GM21717 (cell line): Measurements from ENCODE around the gene SERPINB3.
"Not testable (repeated sequence)": the region's sequence is repeated elsewhere in the genome, so short reads cannot be mapped to it uniquely, and the experiment has no call there.

Experiments
- ATAC-seq: cut with Tn5 transposase; IDR thresholded peaks from one replicate; pipeline ENCODE4 v1.9.1; 2021; ENCODE audit warnings: mild to moderate bottlenecking, moderate library complexity; ENCODE audit not compliant: unreplicated experiment

SERPINB3 gene

DNA sequence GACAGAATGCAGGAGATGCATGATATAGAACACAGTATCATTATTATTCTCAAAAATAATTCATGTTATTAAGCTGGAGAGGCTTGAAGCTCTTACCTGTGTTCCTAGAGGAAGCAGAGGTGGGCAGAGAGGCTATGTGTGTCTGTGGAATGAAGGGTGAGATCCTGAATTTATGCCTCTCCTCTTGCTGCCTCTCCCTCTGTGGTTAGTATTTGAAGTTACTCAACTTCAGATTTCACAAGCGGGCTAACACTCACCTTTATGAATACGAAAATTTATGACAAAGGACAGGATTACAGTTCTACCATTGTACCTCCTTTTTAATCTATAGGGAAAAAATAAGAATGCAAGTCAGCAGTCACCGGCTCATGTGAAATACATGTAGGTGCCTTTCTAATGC lies at the start of gene SERPINB3:
TSS of gene SERPINB3 (minus strand) at position 144 of the 400 bp plus-strand sequence. CDS start 677 bp downstream, outside the sequence.
- ATAC-seq = not testable (repeated sequence)

DNA sequence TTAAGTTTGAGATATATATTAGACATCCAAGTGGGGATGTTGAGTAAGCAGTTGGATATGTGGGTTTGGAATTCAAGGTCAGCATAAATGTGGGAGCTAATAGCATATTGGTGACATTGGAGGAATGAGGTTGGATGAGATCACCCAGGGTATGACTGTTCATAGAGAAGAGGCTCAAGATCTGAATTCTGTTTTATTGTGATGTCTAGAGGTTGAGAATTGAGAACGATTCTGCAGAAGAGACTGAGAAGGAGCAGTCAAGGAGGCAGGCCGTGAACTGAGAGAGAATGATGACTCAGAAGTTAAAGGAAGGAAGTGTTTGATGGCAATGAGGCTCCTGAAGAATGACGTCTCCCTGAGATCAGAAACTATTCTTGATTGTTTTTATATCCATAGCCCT lies 47.0 kb upstream of the SERPINB3 start:
- ATAC-seq = no peak

DNA sequence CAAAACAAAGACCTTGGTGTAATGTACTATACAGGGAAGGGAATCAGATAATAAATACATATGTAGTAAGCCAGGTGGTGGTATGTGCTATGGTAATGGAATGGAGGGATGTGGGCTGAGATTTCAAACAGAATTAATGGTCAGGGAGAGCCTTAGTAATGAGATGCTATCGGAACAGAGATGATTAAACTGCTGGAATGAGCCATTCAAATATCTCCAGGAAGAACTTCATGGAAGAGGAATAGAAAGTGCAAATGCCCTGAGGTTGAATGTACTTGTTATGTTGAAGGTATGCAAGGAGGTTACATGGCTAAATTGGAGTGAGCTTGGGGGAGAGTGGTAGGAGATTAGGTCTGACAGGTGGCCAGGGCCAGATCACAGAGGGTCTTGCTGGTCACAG lies 46.1 kb upstream of the SERPINB3 start:
- ATAC-seq = no peak

DNA sequence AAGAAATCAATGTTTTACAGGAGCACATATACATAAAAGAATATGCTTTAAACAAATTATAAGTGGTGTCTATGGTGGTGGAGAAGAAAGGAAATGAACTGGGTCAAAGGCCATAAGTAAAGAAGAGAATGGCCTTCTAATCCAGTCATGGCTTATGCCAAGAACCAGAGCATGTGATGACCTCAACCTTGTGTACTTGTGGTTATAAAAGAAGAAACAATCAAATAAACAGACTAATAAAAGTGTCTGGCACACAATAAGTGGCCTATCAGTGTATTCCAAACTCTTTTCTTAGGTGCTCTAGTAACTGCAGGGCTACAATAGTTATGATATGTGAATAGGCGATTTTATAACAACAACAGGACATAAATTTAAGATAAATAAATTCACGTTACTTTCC lies 43.7 kb upstream of the SERPINB3 start:
- no peak for ATAC-seq

DNA sequence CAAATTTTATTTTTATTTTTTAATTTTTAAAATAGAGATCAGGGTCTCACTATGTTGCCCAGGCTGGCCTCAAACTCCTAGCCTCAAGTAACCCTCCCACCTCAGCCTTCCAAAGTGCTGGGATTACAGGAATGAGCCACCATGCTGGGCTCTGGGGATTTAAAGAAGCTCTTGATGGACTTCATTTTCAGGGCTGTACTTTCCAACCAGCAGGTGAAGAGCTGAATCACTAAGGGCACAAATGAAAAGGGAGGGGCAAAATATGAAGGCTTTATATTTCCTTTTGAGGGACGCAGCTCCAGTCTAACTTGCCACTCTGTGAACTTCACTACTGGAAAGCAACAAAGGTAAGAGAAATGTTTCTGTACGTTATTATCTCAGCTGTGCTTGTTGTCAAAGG lies 41.0 kb upstream of the SERPINB3 start, which contains the start of gene SERPINB11:
TSS of gene SERPINB11 (plus strand) at position 301 of the 400 bp plus-strand sequence. CDS start 7,234 bp downstream, outside the sequence.
- ATAC-seq = no peak

DNA sequence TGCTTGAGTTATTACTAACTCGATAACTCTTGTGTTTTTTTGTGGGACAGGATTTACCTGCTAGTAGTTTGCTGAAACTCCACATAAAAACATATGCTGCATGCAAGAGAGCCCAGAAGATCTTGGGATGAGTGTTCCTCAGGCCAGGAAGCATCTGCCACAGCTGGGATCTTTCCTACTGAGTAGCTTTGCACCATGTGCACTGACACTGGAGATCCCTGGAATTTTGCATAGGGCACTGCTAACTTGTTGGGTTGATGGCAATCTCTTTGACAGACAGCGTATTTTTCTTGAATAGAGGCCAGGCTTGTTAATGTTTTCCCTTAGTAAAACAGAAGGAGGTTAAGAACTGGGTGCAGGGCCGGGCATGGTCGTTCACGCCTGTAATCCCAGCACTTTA lies 40.3 kb upstream of the SERPINB3 start:
- ATAC-seq = no peak

DNA sequence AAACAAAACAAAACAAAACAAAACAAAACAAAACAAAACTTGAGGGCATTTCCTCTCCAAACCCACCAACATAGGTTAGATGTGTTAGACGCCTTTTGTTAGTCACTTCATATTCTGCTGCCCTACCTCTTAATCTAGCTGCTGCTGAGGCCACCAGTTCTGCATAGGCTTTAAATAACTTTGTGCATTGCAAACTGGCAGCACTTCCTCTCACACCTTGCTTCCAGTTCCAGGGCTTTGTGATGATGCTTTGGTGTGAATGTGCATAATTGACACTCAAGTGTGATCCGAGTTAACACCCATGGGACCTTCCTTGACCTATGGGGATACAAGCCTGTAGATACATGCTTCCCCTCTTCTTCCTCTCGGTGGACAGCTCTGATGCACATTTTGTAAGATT lies 38.8 kb upstream of the SERPINB3 start:
- ATAC-seq = no peak

DNA sequence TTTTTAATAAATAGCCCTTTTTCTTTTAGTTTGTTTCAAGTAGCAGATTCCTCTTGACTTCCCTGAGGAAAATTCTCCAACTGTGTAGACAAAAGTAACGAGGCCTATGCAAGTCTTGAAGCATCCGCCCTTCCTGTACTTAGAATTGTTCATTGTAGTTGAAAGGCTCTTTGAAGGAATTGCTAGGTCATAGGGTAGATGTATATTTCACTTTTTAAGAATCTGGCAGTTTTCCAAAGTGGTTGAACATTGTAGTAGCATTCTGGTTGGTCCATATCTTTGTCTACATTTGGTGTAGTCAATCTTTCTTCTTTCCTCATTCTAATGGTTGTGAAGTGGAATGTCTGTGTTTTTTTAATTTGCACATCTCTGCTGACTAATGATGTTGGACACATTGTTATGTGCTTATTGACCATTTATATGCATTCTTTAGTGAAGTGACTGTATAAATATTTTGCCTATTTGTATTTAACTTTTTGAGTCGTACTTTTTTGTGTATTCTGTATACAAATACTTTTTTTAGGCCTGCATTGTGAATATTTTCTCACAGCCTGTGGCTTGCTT lies 35.5 kb upstream of the SERPINB3 start:
- ATAC-seq = no peak

DNA sequence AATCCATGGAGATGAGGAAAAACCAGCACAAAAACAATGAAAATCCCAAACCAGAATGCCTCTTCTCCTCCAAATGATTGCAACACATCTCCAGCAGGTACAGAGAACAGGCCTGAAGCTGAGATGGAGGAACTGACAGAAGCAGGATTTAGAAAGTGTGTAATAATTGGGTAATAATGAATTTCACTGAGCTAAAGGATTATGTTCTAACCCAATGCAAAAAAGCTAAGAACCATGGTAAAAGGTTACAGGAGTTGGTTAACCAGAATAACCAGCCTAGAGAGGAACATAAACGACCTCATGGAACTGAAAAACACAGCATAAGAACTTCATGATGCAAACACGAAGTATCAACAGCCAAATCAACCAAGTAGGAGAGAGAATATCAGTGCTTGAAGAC lies 27.4 kb upstream of the SERPINB3 start:
- ATAC-seq = no peak

DNA sequence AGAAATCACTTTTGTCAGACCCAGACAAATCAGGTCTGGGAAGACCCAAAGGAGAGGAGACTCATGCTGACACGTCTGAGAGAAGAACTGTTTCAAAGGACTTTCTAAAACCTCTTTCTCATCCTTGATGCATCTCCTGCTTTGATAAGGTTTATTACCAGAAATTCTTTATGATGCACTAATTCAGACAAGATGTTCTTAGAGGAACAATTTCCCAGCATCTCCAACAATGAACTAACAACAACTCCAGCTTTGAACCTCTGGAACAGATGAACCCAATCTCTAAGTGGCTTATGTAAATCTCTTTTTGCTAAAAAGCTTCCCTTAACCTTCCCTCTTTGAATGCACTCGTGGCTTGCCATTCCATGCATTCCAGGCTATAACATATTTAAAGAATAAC lies 25.2 kb upstream of the SERPINB3 start:
- ATAC-seq = no peak

DNA sequence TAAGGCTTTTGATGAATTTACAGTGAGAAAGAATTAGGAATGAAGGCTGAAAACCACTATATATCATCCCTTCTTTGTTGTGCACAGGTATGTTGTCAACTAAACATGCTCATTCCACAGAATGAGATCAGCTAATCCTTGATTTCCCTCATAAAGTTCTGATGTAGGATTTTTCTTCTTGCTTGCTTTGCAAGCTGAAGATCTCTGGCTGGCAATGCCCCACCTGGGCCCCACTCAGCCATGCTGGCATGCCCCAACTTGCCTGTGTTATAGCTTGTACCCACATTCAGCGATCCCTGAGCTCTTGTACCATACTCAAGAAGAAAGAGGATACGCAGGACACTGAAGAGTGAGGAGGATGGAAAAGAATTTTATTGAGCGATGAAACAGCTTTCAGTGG lies 23.0 kb upstream of the SERPINB3 start:
- ATAC-seq = no peak

DNA sequence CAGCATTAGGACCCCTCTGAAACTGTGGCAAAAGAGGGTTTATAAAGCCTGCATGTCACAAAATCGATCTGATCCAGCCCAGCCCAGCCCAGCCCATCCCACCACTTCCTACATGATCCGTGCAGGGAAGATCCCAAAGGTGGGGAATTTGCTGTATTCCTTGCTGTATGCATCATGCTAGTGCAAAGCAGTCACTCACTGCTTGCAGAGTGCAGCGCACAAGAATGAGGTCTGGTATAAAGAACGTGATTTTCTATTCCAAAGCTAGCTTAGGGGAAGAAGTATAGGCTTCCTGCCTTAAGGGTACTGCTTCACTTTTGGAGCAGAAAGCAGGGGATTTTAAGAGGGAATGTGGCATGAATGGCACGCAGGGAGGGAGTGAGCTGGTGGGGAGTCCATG lies 22.2 kb upstream of the SERPINB3 start:
- ATAC-seq = no peak

DNA sequence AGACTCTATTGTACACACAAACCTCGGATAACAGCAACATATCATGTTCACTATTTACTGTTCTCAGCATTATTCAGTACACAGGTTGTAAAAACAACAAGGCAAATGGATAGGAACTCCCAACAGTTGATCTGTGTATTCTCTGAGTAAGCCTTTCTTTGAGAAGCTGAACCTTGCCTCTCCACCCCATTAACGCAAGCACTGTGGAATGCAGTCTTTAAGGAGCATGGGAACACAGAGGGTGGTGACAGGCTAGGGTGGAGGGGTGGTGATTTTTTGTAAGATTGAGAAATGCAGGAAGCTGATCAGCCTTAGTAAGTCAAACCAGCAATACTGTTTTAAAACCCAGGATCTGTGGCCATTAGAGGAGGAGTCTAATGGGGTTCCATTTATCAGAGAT lies 21.5 kb upstream of the SERPINB3 start:
- ATAC-seq = no peak

DNA sequence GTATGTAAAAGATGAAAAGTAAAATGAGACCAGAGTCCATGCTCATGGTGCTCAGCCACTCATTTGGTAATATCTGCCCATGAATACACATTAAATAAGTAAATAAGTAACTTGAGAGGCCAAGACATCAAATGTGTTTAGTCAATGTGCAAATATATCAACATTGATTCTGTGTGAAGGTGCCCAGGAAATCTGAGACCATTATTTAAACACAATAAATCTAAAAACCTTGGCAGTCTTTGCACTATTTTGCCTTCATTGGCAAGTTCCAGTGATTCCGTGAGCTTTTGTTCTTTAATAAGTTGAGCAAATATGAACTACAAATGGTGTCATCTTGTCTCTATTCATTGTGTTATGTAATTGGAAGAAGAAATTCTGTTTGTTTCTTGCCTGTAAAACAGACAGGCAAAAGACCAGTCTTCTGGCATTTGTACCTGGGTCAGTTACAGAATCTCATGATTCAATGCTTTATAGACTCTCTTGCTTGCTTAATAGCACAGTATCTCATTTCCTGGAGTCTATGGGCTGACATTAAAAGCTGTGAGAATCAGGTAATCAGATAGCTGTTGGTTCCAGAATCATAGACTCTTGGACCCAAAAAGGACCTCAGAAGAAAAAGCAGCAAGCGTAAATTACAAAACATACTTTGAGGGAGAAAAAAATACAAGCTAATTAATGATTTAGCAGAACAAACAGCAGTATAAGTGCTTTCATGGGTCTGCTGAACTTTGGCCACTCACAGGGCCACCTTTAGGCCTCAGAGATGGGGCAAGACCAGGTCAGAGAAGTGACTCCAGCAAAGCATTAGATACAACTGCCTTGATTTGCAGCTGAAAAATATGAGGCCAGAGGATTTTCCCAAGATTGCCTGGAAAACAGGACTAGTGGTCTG lies 20.0 kb upstream of the SERPINB3 start:
- ATAC-seq = no peak

DNA sequence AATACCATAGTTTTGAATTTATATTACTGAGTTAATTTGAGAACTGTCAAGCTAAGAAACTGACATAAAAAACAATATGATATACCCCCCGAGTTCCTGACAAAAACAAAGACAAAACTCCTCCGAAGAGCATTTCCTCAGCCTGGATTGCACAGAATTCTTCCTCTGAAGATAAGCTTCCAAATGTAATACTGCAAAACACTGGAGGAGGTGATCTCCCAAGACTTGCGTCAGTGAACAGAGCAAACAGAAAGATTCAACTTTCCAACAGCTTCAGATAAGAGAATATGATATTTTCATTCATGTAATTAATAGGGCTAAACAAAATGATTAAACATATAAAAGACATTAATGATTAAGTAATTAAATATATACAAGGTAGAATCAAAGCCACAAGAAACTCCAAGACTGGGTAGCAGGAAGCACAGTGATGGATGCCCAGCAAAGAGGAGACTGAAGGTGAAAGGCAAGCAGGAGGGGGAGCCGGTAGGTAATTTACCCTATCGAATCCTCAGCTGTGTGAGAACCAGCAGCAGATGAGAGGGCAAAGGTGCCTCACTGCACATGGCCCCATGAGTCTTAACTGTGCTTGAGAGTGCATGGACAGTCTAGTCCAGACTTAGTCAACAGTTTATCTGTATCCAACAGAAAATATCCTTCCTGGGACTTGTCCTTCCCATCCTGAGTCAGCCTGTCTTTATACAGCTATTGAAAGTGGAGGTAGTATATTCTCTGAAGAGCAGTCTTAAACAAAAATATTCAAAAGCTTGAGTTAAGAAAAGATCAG lies 18.3 kb upstream of the SERPINB3 start:
- no peak for ATAC-seq

DNA sequence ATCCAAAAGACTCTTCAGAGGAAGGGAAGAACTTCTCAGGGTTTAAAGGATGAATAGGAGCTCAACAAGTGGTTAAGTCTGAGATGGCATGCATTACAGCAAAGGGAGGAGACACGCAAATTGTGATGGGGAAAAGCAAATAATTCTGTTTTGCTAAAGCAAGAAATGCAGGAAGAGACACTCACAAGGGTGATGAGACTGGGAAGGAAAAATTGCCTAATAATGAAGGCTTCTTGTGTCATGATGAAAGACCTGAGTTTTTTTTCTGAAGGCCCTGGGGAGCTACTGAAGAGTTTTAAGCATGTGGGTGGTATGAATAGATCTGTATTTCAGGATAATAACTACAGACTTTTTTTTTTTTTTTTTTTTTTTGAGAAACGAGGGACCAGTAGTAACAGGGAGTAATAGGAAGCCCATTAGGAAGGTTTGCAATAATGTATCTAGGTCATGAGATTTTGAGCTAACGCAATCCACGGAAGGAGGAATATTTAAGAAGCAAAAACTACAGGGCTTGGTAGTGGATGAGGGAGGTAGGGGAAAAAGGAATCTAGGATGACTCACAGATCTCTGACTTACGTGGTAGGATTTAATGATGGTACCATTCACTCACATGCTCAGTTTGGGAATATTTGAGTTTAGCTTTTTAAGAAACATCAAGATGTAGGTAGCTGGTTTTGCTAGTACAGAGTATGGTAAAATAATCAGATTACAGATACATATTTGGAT lies 16.0 kb upstream of the SERPINB3 start:
- no peak for ATAC-seq

DNA sequence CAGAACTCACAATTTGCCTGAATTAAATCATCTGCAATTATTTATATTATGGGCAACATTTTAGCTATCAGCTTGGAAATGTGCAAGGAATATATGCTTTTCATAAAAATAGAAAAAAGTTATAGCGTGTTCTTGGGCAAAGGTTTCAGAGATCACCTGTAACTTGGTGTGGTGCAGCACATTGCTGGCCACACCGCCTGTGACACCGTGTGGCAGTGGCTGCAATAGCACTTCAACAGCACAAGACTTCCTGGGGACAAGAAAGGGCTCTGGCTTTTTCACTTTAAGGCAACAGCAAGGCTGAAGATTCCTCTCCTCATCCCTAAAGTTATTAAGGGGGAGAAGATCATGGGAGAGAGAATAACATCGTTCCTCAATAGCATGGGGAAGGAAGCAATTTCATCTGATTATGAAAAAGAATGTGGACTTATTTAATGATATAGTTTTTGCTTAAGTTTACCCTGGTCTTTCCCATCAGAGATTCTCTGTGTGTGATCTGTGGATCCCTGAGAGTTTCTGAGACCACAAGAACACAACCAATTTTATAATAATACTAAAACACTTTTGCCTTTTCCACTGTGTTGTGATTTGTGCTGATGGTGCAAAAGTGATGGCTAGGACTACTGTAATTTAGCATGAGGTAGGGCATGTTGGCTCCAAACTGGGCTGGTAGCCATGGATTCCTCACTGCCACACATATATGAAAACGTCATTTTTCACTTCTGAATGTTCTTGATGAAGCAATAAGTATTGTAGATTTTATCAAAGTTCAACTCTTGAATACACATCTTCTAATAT lies 15.0 kb upstream of the SERPINB3 start:
- peak; percentile 61 for ATAC-seq

DNA sequence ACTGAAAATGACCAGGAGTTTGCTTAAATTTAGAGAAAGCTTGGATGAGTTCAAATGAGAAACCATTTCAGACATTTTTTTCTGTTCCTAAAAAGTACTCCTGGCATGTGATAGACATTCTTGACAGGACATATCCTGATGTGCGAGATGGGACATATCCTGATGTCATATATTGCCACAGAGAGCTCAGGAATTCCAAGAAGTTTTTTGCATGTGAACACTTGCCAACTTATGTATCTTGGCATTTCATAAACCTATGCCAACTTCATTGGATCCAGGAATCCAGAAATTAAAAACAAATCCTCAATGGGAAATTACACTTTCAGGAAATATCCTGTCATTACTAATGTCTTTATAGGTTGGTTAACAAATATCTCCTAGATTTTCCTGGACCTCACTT lies 2.9 kb upstream of the SERPINB3 start:
- ATAC-seq = no peak

DNA sequence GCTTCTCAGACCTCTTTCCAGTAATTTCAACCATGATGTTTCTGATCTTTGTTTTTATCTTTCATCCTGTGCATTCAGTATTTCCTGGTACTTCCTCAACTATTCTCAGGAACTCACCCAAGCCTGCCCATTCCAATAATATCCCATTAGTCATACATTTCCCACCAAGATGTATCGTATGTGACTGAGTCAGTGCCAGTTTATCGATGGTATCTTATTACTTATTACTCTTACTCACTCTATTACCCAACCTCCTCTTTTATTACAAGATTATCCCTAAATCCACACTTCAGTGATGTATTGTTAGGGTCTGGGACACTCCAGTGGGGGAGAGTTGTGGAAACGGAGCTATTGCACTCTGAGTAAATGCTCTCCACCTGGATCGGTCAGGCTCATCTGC lies 2.8 kb downstream of the SERPINB3 start:
- not testable (repeated sequence) for ATAC-seq

DNA sequence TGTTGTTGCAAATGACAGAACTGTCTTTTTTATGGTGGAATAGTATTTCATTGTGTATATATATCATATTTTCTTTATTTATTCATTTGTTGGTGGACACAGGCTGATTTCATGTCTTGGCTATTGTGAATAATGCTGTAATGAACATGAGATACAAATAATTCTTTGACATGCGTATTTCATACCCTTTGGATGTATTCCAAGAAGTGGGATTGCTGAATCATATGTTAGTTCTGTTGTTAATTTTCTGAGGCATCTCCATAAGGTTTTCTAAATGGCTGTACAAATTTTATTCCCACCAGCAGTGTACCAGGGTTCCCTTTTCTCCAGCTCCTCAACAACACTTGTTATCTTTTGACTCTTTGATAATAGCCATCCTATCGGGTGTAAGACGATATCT lies 11.4 kb downstream of the SERPINB3 start:
- not testable (repeated sequence) for ATAC-seq
